Right cardiac atrium (tissue), 5 donors: ENCODE results near the gene WWP2. TPM values are rescaled to one million over a fixed set of nuclear protein-coding genes. Genes with fewer than 3 reads are reported as not detected.
"Not testable (repeated sequence)": the region's sequence is repeated elsewhere in the genome, so short reads cannot be mapped to it uniquely, and the experiment has no call there.

Source experiments
- ATAC-seq, 2 donors: fragments of 200-7000 bp; cut with Tn5 transposase; one replicate each; pipeline versions ENCODE4 v1.8.0 to v1.9.1; 2020; ENCODE audit warnings: moderate library complexity in 2 of 2, mild to moderate bottlenecking in 1 of 2
- DNase-seq, 3 donors: peaks; one replicate each; pipeline ENCODE4 v3.0.0-alpha.2; 2020
- H3K27ac ChIP-seq: one replicate; pipeline ENCODE4 v1.5.1; 2013; ENCODE audit warnings: mild to moderate bottlenecking, low read length, control low read depth, moderate library complexity
- H3K27me3 ChIP-seq: one replicate; pipeline ENCODE4 v1.6.1; 2013; ENCODE audit not compliant: control insufficient read depth, insufficient read depth
- H3K4me1 ChIP-seq: one replicate; pipeline ENCODE4 v1.6.1; 2013; ENCODE audit warnings: low read length; ENCODE audit not compliant: control insufficient read depth, insufficient read depth
- H3K4me3 ChIP-seq: one replicate; pipeline ENCODE4 v1.5.1; 2013; ENCODE audit warnings: low read length, control low read depth
- H3K9me3 ChIP-seq: one replicate; pipeline ENCODE4 v1.6.1; 2013; ENCODE audit warnings: low read length; ENCODE audit not compliant: control insufficient read depth
- WGBS: extraction: QIAGEN DNeasy Blood & Tissue Kit; methylation state at CpG from one replicate; pipeline ENCODE4 v1.1.7; 2013; 5-methylcytosine and 5-hydroxymethylcytosine counted together
- intact Hi-C, 4 donors: fragments of 100-400 bp; cut with DNase I; formaldehyde crosslinking; loops; one replicate each; pipeline versions ENCODE4 v1.11.0 to v1.14.0; 2022 to 2023
- polyA plus RNA-seq: library from polyadenylated mRNA; stranded (reverse); fragments of 200-250 nt; gene quantifications from one replicate; pipeline ENCODE4 v1.2.3, GENCODE V29; 2013
- total RNA-seq, 4 donors: library from RNA; stranded (reverse); fragmentation: NEBNext Ultra II Directional; extraction: Animal tissue kit (Norgen Biotek cat#: 25700); gene quantifications; one replicate each; pipeline ENCODE4 v1.2.1, GENCODE V29; 2021
- donor health status: healthy with polysubstance abuse.
- donor health status: DM: no; HTN: yes; CAD: no.
- donor health status: DM: no; HTN: no; CAD: no.
- donor health status: DM: no; HTN: yes; CAD: no; lungs with severe emphysema.
- donor health status: DM: yes; HTN: yes; CAD: no.

The WWP2 gene
- total and polyA plus RNA-seq, 5 donors = 11.0 to 24.6 (median 18.5) TPM

- H3K4me1 ChIP-seq = no peaks in the 10 kb centered on the region
- H3K27ac ChIP-seq = no peak overlapping the region
- DNase-seq = peak in 1 of 3 donors; percentile 43
- ATAC-seq = no peak
- no peaks in the 10 kb centered on the region for H3K27me3 ChIP-seq
- WGBS = 91% methylated on average over 26 of the region's 26 CpGs
- no peak overlapping the region for H3K4me3 ChIP-seq
- intact Hi-C loops = no loop called here
- H3K9me3 ChIP-seq = no peaks in the 10 kb centered on the region
Observed at GRCh38 chr16:69939821-69940585, 177.9 kb downstream of the WWP2 start.

DNA sequence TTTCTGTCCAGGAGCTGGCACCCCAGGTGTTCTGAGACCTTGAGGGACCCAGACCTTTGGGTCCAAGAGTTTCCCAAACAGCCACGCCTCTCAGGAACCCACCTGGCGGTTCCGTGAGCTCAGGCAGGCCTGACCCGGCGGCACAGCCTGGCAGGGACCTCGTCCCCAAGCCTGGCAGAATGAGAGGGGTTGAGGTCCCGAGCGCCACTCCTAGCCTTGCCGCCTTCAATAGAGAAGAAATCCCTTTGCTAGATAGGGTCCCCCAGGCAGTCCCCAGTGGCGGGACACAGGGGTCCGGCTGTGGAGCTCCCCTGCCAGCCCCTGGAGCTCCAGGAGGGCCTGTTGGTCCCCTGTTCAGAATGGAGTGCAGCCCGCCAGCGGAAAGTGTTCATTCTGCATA, 178.5 kb downstream of the WWP2 start:
- Histone ChIP-seq H3K9me3 (no peaks in the 10 kb centered on the region), H3K27ac (no peak overlapping the region), H3K27me3 (no peaks in the 10 kb centered on the region), H3K4me3 (no peak overlapping the region), H3K4me1 (no peaks in the 10 kb centered on the region)
- DNase-seq (peak in 1 of 3 donors; percentile 39), ATAC-seq (no peak)
- intact Hi-C loops = no loop called here
- 95% methylated on average over 13 of the region's 13 CpGs for WGBS

GRCh38 chr16:69941251-69942098, 179.3 kb downstream of the WWP2 start:
- 83% methylated on average over 28 of the region's 28 CpGs for WGBS
- DNase-seq = peak in 1 of 3 donors; percentile 58
- no peaks in the 10 kb centered on the region for H3K9me3 ChIP-seq
- no peak overlapping the region for H3K4me3 ChIP-seq
- intact Hi-C loops = no loop called here
- peak overlapping the region; percentile 24 for H3K27ac ChIP-seq
- H3K27me3 ChIP-seq = no peaks in the 10 kb centered on the region
- no peaks in the 10 kb centered on the region for H3K4me1 ChIP-seq
- peak; percentile 30 to 53 for ATAC-seq

DNA sequence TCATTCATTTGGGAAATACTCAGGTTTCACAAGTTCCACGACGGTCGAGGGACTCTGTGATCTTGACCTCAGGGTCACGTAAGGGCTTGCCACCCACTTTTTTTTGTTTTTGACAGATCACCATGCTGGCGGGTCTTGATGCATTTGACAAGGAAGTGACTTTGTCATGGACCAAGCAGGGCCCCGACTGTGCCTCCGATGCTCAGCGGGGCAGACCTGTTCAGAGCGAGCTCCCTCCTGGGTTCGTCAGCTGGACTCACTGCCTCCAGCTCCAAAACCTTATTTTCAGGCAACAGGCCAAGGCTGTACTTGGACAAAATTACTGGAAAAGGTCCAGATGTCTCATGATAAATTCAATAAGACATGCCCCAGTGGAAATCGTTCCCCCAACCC, 180.0 kb downstream of the WWP2 start:
- intact Hi-C loops = no loop called here
- Histone ChIP-seq H3K27me3 (no peaks in the 10 kb centered on the region), H3K9me3 (no peaks in the 10 kb centered on the region), H3K27ac (no peak overlapping the region), H3K4me3 (no peak overlapping the region), H3K4me1 (no peaks in the 10 kb centered on the region)
- DNase-seq (no peak), ATAC-seq (peak in 1 of 2 donors; percentile 12)
- WGBS = 63% methylated on average over 11 of the region's 11 CpGs

- no peak for ATAC-seq
- no peak overlapping the region for H3K4me3 ChIP-seq
- no peaks in the 10 kb centered on the region for H3K4me1 ChIP-seq
- H3K9me3 ChIP-seq = no peaks in the 10 kb centered on the region
- no peak overlapping the region for H3K27ac ChIP-seq
- intact Hi-C loops = no loop called here
- H3K27me3 ChIP-seq = no peaks in the 10 kb centered on the region
- 85% methylated on average over 8 of the region's 8 CpGs for WGBS
- DNase-seq = no peak
Observed at GRCh38 chr16:69942627-69943170, 180.6 kb downstream of the WWP2 start.

- H3K27me3 ChIP-seq, intact Hi-C loops, ATAC-seq, H3K4me1 ChIP-seq, H3K9me3 ChIP-seq, H3K27ac ChIP-seq, H3K4me3 ChIP-seq, DNase-seq: not testable (repeated sequence)
- WGBS = 92% methylated on average over 14 of the region's 21 CpGs
Observed at GRCh38 chr16:69943241-69944036, 181.3 kb downstream of the WWP2 start.

DNA sequence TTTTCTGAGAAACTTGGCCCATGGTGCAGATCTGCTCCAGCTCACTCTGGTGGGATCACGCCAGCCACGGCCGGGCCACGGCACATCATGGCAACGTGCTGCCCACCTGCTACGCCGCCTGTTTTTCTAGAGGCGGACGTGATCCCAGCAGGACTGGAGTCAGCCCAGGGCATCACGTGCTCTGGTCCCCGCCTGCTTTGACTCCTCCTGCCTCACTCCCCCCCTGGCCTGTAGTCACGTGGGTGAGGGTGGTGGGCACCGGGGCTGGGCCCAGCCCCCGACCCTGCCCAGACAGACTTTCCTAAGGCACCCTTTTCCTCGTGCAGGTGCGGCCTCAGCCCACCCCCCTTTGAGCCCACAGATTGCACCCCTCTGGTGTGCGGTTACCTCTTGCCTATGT, 188.3 kb downstream of the WWP2 start:
- peak in 1 of 2 donors; percentile 31 for ATAC-seq
- WGBS = no CpG with 5 or more reads among the region's 17 CpGs
- not testable (repeated sequence) for H3K27ac ChIP-seq

DNA sequence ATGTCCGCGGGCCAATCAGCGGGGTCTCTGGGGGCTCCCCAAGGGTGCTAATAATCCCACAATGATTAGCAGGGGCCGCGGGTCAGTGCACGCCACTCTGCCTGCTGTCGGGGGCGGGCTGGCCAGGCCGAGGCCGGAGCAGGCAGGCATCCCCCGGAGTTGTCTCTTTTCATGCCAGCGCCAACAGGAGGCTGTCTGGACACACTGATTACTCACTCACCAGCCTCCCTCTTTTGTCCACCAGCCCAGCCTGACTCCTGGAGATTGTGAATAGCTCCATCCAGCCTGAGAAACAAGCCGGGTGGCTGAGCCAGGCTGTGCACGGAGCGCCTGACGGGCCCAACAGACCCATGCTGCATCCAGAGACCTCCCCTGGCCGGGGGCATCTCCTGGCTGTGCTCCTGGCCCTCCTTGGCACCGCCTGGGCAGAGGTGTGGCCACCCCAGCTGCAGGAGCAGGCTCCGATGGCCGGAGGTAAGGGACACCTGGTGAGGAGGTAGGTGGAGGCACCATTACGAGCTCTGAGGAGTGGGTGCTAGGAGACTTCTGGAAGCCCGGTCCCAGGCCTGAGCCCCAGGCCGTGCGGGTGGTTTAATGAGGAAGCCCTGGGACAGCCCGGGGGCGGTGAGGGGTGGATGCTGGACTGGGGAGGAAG, 189.0 kb downstream of the WWP2 start, which contains the start of gene CLEC18A:
TSS of gene CLEC18A (plus strand) at position 318 of the 655 bp plus-strand sequence. CDS start at position 351, 33 bp downstream.
- H3K27ac ChIP-seq, H3K27me3 ChIP-seq, H3K9me3 ChIP-seq, H3K4me1 ChIP-seq, intact Hi-C loops, H3K4me3 ChIP-seq: not testable (repeated sequence)
- peak; percentile 20 to 50 for ATAC-seq
- 54% methylated on average over 9 of the region's 26 CpGs for WGBS
- peak in 1 of 3 donors; percentile 12 for DNase-seq

More for the DNA sequence above, 188.3 kb downstream of the WWP2 start:
- H3K9me3 ChIP-seq, H3K4me1 ChIP-seq, intact Hi-C loops, H3K27me3 ChIP-seq, DNase-seq, H3K4me3 ChIP-seq: not testable (repeated sequence)

DNA sequence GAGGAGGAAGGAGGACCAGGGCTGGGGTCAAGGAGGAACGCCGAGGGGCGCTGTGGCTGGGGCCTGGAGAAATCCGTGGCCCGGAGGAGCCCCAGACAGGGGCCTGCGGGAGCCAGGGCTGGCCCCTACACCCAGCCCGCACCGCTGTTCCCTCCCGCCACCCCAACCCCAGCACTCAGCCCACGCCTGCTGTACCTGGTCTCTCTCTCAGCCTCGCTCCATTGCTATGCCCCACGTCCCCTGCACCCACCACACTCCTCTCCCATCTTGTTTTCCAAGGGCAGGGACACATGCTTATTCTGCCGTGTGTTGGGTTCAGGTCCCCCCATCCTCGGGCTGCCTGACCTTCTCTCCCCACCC, 189.5 kb downstream of the WWP2 start:
- peak in 1 of 2 donors; percentile 21 for ATAC-seq
- DNase-seq, intact Hi-C loops, H3K27me3 ChIP-seq, H3K4me3 ChIP-seq, H3K27ac ChIP-seq, H3K9me3 ChIP-seq, H3K4me1 ChIP-seq: not testable (repeated sequence)
- WGBS = no CpG with 5 or more reads among the region's 14 CpGs

- H3K4me3 ChIP-seq, DNase-seq, H3K9me3 ChIP-seq, H3K4me1 ChIP-seq, intact Hi-C loops, H3K27ac ChIP-seq, H3K27me3 ChIP-seq: not testable (repeated sequence)
- peak in 1 of 2 donors; percentile 30 for ATAC-seq
- 91% methylated on average over 6 of the region's 15 CpGs for WGBS
Observed at GRCh38 chr16:69952116-69952515, 190.0 kb downstream of the WWP2 start.
